Esophagus muscularis mucosa (tissue), 3 donors: ENCODE measurements around the gene ABCA3.

ENCODE experiments used
- POLR2AphosphoS5 ChIP-seq, 2 donors: sonication (generic); formaldehyde crosslinking; IDR thresholded peaks; one replicate each; pipeline ENCODE4 v1.6.1; 2017; ENCODE audit warnings: antibody characterized with exemption in 2 of 2
- TF ChIP-seq, protein P1 (sequence below), 3 experiments: fragments of 200-600 bp in 2 of 3; fragments of 450-650 bp in 1 of 3; sonication (generic) in 2 of 3; IDR thresholded peaks; one replicate each; pipeline ENCODE4 v1.5.1; 2017 to 2019; ENCODE audit warnings: antibody characterized with exemption in 3 of 3, mild to moderate bottlenecking in 2 of 3, moderate library complexity in 1 of 3

DNA sequence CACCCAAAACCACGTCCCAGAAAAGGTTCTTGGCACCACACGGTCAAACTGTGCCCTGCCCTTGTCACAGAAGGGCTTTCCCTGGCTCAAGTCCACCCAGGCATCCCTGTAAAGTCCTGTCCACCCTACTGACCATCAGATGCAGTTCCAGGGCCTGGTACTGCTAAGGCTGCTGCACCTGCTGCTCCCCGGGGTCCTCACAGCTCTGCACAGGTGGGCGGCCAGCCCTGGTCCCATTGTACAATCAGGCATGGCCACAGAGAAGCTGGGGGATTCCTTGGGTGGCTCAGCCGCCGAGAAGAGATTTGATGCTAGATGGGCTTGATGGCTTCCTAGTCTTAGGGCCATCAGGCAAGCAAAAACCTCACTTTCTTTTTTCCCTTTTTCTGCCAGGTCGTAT is 15.3 kb downstream of the ABCA3 start:
- TF ChIP-seq, protein P1, sequence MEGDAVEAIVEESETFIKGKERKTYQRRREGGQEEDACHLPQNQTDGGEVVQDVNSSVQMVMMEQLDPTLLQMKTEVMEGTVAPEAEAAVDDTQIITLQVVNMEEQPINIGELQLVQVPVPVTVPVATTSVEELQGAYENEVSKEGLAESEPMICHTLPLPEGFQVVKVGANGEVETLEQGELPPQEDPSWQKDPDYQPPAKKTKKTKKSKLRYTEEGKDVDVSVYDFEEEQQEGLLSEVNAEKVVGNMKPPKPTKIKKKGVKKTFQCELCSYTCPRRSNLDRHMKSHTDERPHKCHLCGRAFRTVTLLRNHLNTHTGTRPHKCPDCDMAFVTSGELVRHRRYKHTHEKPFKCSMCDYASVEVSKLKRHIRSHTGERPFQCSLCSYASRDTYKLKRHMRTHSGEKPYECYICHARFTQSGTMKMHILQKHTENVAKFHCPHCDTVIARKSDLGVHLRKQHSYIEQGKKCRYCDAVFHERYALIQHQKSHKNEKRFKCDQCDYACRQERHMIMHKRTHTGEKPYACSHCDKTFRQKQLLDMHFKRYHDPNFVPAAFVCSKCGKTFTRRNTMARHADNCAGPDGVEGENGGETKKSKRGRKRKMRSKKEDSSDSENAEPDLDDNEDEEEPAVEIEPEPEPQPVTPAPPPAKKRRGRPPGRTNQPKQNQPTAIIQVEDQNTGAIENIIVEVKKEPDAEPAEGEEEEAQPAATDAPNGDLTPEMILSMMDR (IDR thresholded peaks at IDR 0.05): no peak
- TF ChIP-seq POLR2AphosphoS5 (IDR thresholded peaks at IDR 0.05): no peak
